Liver (tissue), 9 donors: ENCODE measurements around the gene RETREG1. TPM values are rescaled to one million over a fixed set of nuclear protein-coding genes. Genes with fewer than 3 reads are reported as not detected.
"Not testable (repeated sequence)": the region's sequence is repeated elsewhere in the genome, so short reads cannot be mapped to it uniquely, and the experiment has no call there.

Source experiments
- DNase-seq: peaks from one replicate; pipeline ENCODE4 v3.0.0-alpha.2; 2017; ENCODE audit warnings: low spot score
- H3K27ac ChIP-seq, 2 donors: one replicate each; pipeline ENCODE4 v1.7.0; 2013; ENCODE audit warnings: inconsistent platforms in 2 of 2, low read length in 2 of 2, control low read depth in 1 of 2, low read depth in 1 of 2, mild to moderate bottlenecking in 1 of 2
- H3K27me3 ChIP-seq, 4 donors: one replicate each; pipeline versions ENCODE4 v1.6.1 to v1.7.0; 2013; ENCODE audit warnings: low read length in 3 of 4, inconsistent platforms in 1 of 4, mild to moderate bottlenecking in 1 of 4, moderate library complexity in 1 of 4; ENCODE audit not compliant: control insufficient read depth in 4 of 4, insufficient read depth in 4 of 4
- H3K36me3 ChIP-seq, 4 donors: one replicate each; pipeline versions ENCODE4 v1.6.1 to v1.7.0; 2013; ENCODE audit warnings: low read length in 3 of 4, mild to moderate bottlenecking in 3 of 4, low read depth in 1 of 4, moderate library complexity in 1 of 4; ENCODE audit not compliant: control insufficient read depth in 4 of 4, insufficient read depth in 3 of 4
- H3K4me1 ChIP-seq, 4 donors: one replicate each; pipeline versions ENCODE4 v1.6.1 to v1.7.0; 2013; ENCODE audit warnings: low read length in 3 of 4, mild to moderate bottlenecking in 3 of 4, moderate library complexity in 1 of 4; ENCODE audit not compliant: control insufficient read depth in 4 of 4, insufficient read depth in 4 of 4
- H3K4me3 ChIP-seq, 3 donors: one replicate each; pipeline versions ENCODE4 v1.6.1 to v1.7.0; 2013; ENCODE audit warnings: low read length in 3 of 3, control low read depth in 1 of 3, low read depth in 1 of 3, mild to moderate bottlenecking in 1 of 3
- H3K9ac ChIP-seq, 2 donors: one replicate each; pipeline ENCODE4 v1.7.0; 2013; ENCODE audit warnings: low read length in 2 of 2, mild to moderate bottlenecking in 2 of 2, moderate library complexity in 2 of 2, control low read depth in 1 of 2, low read depth in 1 of 2
- H3K9me3 ChIP-seq, 4 donors: one replicate each; pipeline versions ENCODE4 v1.6.1 to v1.7.0; 2013; ENCODE audit warnings: low read length in 3 of 4; ENCODE audit not compliant: control insufficient read depth in 4 of 4
- EGR1 ChIP-seq, 2 donors: IDR thresholded peaks; 2 replicates each; pipeline ENCODE4 v1.6.1; 2016 to 2018; ENCODE audit warnings: antibody characterized with exemption in 2 of 2, low read depth in 2 of 2
- FOXA1 ChIP-seq: IDR thresholded peaks from 2 replicates; pipeline ENCODE4 v1.6.1; 2016; ENCODE audit warnings: antibody characterized with exemption
- FOXA2 ChIP-seq: IDR thresholded peaks from 2 replicates; pipeline ENCODE4 v1.6.1; 2016; ENCODE audit warnings: antibody characterized with exemption
- GABPA ChIP-seq, 2 donors: IDR thresholded peaks in 1 of 2; conservative IDR thresholded peaks in 1 of 2; 2 replicates each; pipeline ENCODE4 v1.6.1; 2016; ENCODE audit warnings: antibody characterized with exemption in 2 of 2, mild to moderate bottlenecking in 1 of 2, moderate library complexity in 1 of 2
- HNF4G ChIP-seq: IDR thresholded peaks from 2 replicates; pipeline ENCODE4 v1.6.1; 2016; ENCODE audit warnings: antibody characterized with exemption
- RXRA ChIP-seq, 2 donors: IDR thresholded peaks; 2 replicates each; pipeline ENCODE4 v1.6.1; 2017 to 2018; ENCODE audit warnings: antibody characterized with exemption in 2 of 2, mild to moderate bottlenecking in 1 of 2
- SP1 ChIP-seq: IDR thresholded peaks from 2 replicates; pipeline ENCODE4 v1.6.1; 2018; ENCODE audit warnings: antibody characterized with exemption, mild to moderate bottlenecking
- YY1 ChIP-seq: IDR thresholded peaks from 2 replicates; pipeline ENCODE4 v1.6.1; 2016; ENCODE audit warnings: antibody characterized with exemption, mild to moderate bottlenecking
- whole genome bisulfite sequencing: extraction: QIAGEN DNeasy Blood & Tissue Kit; methylation state at CpG from one replicate; pipeline ENCODE4 v1.1.7; 2013; 5-methylcytosine and 5-hydroxymethylcytosine counted together
- polyA plus RNA-seq, 2 donors: library from polyadenylated mRNA; stranded (reverse) in 1 of 2; unstranded in 1 of 2; fragments of 200-250 nt in 1 of 2; fragments of >200 nt in 1 of 2; fragmentation: Nextera tagmentation in 1 of 2; extraction: Ambion mirVana in 1 of 2; gene quantifications; one replicate each; pipeline versions ENCODE4 v1.2.1 to v1.2.3, GENCODE V29; 2013 to 2015
- total RNA-seq, 2 donors: library from RNA; depleted of rRNA; stranded (reverse); fragments of >200 nt; gene quantifications; one replicate each; pipeline ENCODE4 v1.2.3, GENCODE V29; 2014
- TF ChIP-seq, protein P1 (sequence below): IDR thresholded peaks from 2 replicates; pipeline ENCODE4 v1.6.1; 2016; ENCODE audit warnings: antibody characterized with exemption
- TF ChIP-seq, protein P2 (sequence below): fragments of 150-350 bp; IDR thresholded peaks from 2 replicates; pipeline ENCODE4 v1.5.1; 2017; ENCODE audit warnings: improper control_type of control experiment, low read depth, low read length; ENCODE audit not compliant: missing input control
- TF ChIP-seq, protein P3 (sequence below): IDR thresholded peaks from 2 replicates; pipeline ENCODE4 v1.6.1; 2016; ENCODE audit warnings: antibody characterized with exemption
- donor health status: healthy.
- donor health status: healthy.
- donor health status: healthy.
- donor health status: healthy.
- donor health status: healthy.

Gene RETREG1
- total and polyA plus RNA-seq, 4 donors = 0.70 to 28.1 (median 4.2) TPM

DNA sequence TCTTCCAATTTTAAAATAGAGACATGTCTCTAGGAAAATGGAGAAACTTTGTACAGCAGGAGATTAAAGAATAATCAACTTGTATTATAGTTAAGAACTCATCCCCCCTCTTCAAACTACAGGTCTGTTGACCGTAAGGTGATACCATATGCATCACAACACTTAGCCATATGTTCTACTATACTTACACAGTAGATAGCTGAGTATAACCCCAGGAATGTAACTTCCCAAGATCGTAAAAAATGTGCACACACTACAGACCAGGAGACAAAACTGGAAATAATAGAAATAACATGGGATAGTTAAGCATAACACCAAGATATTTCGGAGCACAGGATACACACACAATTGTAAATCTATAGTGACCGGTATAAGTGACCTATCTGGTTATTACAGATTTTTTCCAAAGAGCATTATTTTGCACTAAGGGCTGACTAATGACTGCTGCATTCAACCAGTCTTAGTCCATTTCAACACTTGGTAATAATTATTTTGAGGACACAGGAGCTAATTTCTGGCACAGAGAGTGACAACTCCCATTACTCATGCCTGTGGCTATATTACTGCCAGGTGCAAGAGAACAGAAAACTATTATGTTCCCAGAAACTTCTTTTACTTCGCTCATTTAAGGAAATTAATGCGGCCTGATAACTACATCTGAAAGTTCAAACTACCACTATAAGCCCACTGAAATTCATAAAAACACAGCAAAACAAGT lies 135.8 kb downstream of the RETREG1 start:
- no peak for DNase-seq
- 78% methylated on average over 6 of the region's 6 CpGs for WGBS
- Histone ChIP-seq H3K36me3 (peaks cover 0 to 7% (median 4%) of the 10 kb centered on the region in 4 donors), H3K4me1 (peaks cover 0 to 5% (median 2%) of the 10 kb centered on the region in 4 donors), H3K9me3 (no peaks in the 10 kb centered on the region), H3K27ac (no peak overlapping the region), H3K4me3 (no peak overlapping the region), H3K27me3 (no peaks in the 10 kb centered on the region), H3K9ac (no peak overlapping the region)
- TF ChIP-seq YY1 = no peak
- no peak for TF ChIP-seq FOXA1
- TF ChIP-seq RXRA (IDR thresholded peaks at IDR 0.05) = no peak
- no peak for TF ChIP-seq GABPA (IDR thresholded peaks at IDR 0.05 in 1 of 2, conservative IDR thresholded peaks at IDR 0.05 in 1 of 2)
- no peak for TF ChIP-seq HNF4G
- TF ChIP-seq EGR1 (IDR thresholded peaks at IDR 0.05; ENCODE audit: low read depth in 2 of 2) = no peak
- no peak for TF ChIP-seq SP1

DNA sequence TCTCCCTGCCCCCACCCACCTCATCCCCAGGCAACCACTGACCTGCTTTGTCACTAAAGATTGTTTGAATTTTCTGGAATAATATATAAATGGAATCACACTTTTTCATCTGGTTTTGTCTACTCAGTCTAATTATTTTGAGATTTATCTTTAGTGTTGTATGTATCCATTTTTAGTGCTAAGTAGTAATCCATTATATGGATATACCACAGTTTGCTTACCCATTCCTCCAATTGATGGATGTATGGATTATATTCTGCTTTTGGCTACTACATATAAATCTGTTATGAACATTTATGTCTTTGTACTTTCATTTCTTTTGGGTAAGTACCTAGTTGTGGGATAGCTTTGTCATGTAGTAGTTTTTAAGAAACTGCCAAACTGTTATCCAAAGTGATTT lies 136.7 kb downstream of the RETREG1 start:
- Histone ChIP-seq H3K9ac (no peak overlapping the region), H3K4me1 (peaks cover 0 to 5% (median 2%) of the 10 kb centered on the region in 4 donors), H3K27ac (no peak overlapping the region), H3K9me3 (no peaks in the 10 kb centered on the region), H3K4me3 (no peak overlapping the region), H3K27me3 (no peaks in the 10 kb centered on the region), H3K36me3 (peaks cover 0 to 7% (median 4%) of the 10 kb centered on the region in 4 donors)
- no peak for DNase-seq
- no peak for TF ChIP-seq RXRA (IDR thresholded peaks at IDR 0.05)
- TF ChIP-seq, protein P1, sequence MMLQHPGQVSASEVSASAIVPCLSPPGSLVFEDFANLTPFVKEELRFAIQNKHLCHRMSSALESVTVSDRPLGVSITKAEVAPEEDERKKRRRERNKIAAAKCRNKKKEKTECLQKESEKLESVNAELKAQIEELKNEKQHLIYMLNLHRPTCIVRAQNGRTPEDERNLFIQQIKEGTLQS = no peak

DNA sequence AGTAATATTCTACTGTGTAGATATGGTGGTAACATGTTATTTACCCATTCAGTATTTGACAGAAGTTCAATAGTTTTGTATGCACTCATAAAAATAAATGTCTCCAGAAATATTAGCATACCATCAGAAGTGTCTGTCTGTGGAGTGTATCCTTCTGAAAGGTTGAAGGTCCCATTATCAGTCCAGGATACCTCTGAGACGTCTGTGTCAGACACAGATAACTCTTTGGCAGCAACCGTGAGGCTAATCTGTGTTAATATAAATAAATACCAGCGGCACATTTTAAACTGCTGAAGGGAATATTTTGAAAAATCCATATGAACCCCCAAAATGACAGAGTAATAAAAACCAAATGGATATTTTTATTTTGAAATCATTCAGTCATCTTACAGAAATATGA lies 139.3 kb downstream of the RETREG1 start:
- Histone ChIP-seq H3K9ac (no peak overlapping the region), H3K36me3 (peaks cover 0 to 7% (median 4%) of the 10 kb centered on the region in 4 donors), H3K27me3 (no peaks in the 10 kb centered on the region), H3K27ac (no peak overlapping the region), H3K9me3 (no peaks in the 10 kb centered on the region), H3K4me1 (no peaks in the 10 kb centered on the region), H3K4me3 (no peak overlapping the region)
- DNase-seq = no peak
- TF ChIP-seq, protein P1 = no peak
- TF ChIP-seq, protein P2, sequence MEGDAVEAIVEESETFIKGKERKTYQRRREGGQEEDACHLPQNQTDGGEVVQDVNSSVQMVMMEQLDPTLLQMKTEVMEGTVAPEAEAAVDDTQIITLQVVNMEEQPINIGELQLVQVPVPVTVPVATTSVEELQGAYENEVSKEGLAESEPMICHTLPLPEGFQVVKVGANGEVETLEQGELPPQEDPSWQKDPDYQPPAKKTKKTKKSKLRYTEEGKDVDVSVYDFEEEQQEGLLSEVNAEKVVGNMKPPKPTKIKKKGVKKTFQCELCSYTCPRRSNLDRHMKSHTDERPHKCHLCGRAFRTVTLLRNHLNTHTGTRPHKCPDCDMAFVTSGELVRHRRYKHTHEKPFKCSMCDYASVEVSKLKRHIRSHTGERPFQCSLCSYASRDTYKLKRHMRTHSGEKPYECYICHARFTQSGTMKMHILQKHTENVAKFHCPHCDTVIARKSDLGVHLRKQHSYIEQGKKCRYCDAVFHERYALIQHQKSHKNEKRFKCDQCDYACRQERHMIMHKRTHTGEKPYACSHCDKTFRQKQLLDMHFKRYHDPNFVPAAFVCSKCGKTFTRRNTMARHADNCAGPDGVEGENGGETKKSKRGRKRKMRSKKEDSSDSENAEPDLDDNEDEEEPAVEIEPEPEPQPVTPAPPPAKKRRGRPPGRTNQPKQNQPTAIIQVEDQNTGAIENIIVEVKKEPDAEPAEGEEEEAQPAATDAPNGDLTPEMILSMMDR = no peak
- no peak for TF ChIP-seq YY1
- TF ChIP-seq, protein P3, sequence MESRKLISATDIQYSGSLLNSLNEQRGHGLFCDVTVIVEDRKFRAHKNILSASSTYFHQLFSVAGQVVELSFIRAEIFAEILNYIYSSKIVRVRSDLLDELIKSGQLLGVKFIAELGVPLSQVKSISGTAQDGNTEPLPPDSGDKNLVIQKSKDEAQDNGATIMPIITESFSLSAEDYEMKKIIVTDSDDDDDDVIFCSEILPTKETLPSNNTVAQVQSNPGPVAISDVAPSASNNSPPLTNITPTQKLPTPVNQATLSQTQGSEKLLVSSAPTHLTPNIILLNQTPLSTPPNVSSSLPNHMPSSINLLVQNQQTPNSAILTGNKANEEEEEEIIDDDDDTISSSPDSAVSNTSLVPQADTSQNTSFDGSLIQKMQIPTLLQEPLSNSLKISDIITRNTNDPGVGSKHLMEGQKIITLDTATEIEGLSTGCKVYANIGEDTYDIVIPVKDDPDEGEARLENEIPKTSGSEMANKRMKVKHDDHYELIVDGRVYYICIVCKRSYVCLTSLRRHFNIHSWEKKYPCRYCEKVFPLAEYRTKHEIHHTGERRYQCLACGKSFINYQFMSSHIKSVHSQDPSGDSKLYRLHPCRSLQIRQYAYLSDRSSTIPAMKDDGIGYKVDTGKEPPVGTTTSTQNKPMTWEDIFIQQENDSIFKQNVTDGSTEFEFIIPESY = no peak
- no peak for TF ChIP-seq FOXA2
- WGBS = 71% methylated on average over 3 of the region's 3 CpGs

DNA sequence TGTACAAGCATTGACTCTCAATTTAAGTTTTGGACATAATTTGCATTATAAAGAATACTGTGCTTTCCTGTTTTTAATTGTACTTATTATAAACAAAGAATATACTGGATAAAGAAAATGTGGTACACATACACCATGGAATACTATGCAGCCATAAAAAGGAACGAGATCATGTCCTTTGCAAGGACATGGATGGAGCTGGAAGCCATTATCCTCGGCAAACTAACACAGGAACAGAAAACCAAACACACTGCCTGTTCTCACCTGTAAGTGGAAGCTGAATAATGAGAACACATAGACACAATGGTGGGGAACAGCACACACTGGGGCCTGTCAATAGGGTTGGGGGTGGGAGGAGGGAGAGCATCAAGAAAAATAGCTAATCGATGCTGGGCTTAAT lies 140.4 kb downstream of the RETREG1 start:
- not testable (repeated sequence) for H3K27ac ChIP-seq, H3K4me1 ChIP-seq, H3K36me3 ChIP-seq, H3K4me3 ChIP-seq, H3K27me3 ChIP-seq, DNase-seq, H3K9ac ChIP-seq, H3K9me3 ChIP-seq
- WGBS = 96% methylated on average over 3 of the region's 3 CpGs
